ENCODE data around the gene TRAPPC14. TPM values are rescaled to one million over a fixed set of nuclear protein-coding genes. Genes with fewer than 3 reads are reported as not detected.
A peak's percentile ranks its signal among the peaks of the same experiment; 100 is the strongest.

Gene TRAPPC14
- total and polyA plus RNA-seq, 2 of the 13 experiments (the other 11 are each of a cell fraction or from before 2014, with no cell fraction given) = 4.7 to 9.6 TPM

DNA sequence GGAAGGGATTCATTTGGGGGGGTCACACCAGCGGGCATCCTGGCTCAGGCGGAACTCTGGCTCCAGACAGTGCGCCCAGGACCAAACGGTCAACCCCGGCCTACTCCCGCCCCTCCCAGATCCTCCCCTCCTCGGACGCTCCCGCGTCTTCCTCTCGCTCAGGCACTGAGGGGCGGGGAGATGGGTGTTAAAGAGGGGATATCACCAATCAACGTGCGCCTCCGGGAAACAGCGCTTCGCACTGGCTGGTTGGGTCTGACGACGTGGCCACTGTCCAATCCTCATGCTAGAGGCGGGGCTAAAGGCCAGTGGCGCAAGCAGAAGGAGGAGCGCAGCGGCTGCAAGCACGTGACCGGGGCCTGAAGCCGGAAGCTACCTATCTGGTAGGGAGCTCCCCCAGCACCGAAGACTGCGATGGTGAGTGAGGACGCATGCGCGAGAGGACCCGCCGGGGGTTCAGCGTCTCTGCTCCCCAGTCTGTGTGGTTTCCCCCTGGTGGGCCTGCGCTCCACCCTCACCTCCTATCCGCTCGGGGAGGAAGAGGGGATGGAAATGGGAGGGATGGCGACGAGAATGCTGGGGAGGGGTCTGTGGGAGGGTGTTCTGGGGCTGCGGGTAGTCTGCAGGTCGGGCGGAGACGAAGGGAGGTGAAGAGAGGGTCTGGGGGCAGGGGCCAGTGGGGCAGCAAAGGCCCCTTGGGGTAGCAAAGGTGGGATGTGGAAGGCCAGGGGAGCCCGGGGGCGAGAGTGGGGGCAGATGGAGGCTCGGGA, 9.8 kb downstream of the TRAPPC14 start, which contains the start of gene LAMTOR4 (continued):
- TF ChIP-seq ZNF670 (CRISPR knock-in tag; IDR thresholded peaks at IDR 0.05; ENCODE audit: borderline replicate concordance) (no peak; the same call in 1 of the 2 replicates), ZFP36 (IDR thresholded peaks at IDR 0.05; ENCODE audit: borderline replicate concordance, low read depth, low read length, partially characterized antibody) (no peak), ONECUT2 (CRISPR knock-in tag; IDR thresholded peaks at IDR 0.05) (no peak), ZC3H4 (CRISPR knock-in tag; IDR thresholded peaks at IDR 0.05; ENCODE audit: borderline replicate concordance) (0 out of 2 replicates have a peak, but pooled peaks have one; percentile 55), GATA4 (IDR thresholded peaks at IDR 0.05; ENCODE audit: borderline replicate concordance, low read depth) (peak; percentile 52; the same call in 1 of the 2 replicates), SRSF1 (optimal IDR thresholded peaks at IDR 0.05; ENCODE audit: low read depth, low read length) (peak; percentile 78), ZNF234 (CRISPR knock-in tag; conservative IDR thresholded peaks at IDR 0.05) (no peak), PAF1 (CRISPR knock-in tag; IDR thresholded peaks at IDR 0.05) (no peak), MTF1 (CRISPR knock-in tag; IDR thresholded peaks at IDR 0.05) (no peak), GABPA (IDR thresholded peaks at IDR 0.05; ENCODE audit: low read depth, low read length) (peak; percentile 33; the same call in 1 of the 2 replicates), GABPA (CRISPR knock-in tag; IDR thresholded peaks at IDR 0.05; ENCODE audit: low read depth) (peak; percentile 84), ZNF225 (CRISPR knock-in tag; IDR thresholded peaks at IDR 0.05) (no peak; the same call in 1 of the 2 replicates), SETDB1 (CRISPR knock-in tag; IDR thresholded peaks at IDR 0.05; ENCODE audit: borderline replicate concordance) (no peak), ZNF784 (CRISPR knock-in tag; IDR thresholded peaks at IDR 0.05; ENCODE audit: borderline replicate concordance) (peak; percentile 84; the same call in 1 of the 2 replicates), CBX2 (IDR thresholded peaks at IDR 0.05; ENCODE audit: low read depth, low read length) (no peak), CBX2 (CRISPR knock-in tag; IDR thresholded peaks at IDR 0.05; ENCODE audit: low read depth) (no peak), ZNF232 (CRISPR knock-in tag; IDR thresholded peaks at IDR 0.05; ENCODE audit: borderline replicate concordance) (peak; percentile 83; the same call in 1 of the 2 replicates), ZNF574 (CRISPR knock-in tag; IDR thresholded peaks at IDR 0.05) (peak; percentile 57; the same call in 1 of the 2 replicates)
- TF ChIP-seq, protein P1, sequence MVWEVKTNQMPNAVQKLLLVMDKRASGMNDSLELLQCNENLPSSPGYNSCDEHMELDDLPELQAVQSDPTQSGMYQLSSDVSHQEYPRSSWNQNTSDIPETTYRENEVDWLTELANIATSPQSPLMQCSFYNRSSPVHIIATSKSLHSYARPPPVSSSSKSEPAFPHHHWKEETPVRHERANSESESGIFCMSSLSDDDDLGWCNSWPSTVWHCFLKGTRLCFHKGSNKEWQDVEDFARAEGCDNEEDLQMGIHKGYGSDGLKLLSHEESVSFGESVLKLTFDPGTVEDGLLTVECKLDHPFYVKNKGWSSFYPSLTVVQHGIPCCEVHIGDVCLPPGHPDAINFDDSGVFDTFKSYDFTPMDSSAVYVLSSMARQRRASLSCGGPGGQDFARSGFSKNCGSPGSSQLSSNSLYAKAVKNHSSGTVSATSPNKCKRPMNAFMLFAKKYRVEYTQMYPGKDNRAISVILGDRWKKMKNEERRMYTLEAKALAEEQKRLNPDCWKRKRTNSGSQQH (CRISPR knock-in tag; IDR thresholded peaks at IDR 0.05; ENCODE audit: low read depth) = 0 out of 2 replicates have a peak, but pooled peaks have one; percentile 18
- TF ChIP-seq, protein P2, sequence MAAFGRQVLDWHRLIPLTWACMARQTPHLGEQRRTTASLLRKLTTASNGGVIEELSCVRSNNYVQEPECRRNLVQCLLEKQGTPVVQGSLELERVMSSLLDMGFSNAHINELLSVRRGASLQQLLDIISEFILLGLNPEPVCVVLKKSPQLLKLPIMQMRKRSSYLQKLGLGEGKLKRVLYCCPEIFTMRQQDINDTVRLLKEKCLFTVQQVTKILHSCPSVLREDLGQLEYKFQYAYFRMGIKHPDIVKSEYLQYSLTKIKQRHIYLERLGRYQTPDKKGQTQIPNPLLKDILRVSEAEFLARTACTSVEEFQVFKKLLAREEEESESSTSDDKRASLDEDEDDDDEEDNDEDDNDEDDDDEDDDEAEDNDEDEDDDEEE (CRISPR knock-in tag; IDR thresholded peaks at IDR 0.05) = no peak
- TF ChIP-seq, protein P3, sequence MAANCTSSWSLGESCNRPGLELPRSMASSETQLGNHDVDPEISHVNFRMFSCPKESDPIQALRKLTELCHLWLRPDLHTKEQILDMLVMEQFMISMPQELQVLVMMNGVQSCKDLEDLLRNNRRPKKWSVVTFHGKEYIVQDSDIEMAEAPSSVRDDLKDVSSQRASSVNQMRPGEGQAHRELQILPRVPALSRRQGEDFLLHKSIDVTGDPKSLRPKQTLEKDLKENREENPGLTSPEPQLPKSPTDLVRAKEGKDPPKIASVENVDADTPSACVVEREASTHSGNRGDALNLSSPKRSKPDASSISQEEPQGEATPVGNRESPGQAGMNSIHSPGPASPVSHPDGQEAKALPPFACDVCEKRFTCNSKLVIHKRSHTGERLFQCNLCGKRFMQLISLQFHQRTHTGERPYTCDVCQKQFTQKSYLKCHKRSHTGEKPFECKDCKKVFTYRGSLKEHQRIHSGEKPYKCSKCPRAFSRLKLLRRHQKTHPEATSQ (CRISPR knock-in tag; IDR thresholded peaks at IDR 0.05; ENCODE audit: borderline replicate concordance) = no peak

Measured in HepG2 (cell line).